Measurements from ENCODE around the gene HMG20A. TPM values are rescaled to one million over a fixed set of nuclear protein-coding genes. Genes with fewer than 3 reads are reported as not detected.

HMG20A gene
- total RNA-seq, 2 donors from 2014 or later = 30.9 to 34.7 TPM

DNA sequence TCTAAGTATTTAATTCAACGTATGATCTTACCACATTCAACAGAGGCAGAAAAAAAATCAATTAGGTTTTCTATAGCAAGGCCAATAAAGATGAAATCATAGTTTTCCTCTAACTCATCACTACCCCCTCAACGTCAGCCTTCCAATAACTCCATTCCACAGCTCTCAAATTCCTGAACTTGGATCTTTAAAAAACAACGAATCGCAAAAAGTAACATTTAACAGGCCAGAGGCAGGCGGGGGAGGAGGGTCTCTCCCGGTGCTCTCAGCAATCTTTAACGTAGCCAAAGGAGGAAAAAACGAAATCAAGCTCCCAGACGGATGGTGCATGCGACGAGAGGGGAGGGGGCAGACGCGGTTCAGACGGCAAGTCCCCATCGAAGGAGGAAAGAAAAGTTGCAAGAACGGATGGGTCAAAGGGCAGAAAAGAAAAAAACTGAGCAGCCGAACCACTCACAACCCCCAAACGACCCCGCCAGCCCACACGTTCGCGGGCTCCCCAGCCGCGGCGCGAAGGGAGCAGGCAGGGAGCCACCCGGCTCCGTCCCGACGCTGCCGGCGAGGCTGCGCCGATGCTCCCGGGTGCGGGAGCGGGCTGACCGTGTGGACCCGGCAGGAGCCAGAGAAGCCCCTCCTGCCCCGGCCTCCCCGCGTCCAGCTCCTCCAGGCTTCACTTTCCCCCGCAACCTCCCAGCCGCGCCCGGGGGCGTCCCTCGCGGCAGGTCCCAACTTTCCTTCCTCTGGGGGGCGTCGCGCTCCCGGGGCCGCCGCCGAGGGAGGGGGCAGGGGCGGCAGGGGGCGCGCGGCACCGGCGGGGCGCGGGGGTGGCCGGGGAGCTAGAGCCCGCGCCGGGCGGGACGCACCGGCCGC, 1.5 kb upstream of the HMG20A start:
- peak overlapping the region; percentile 95 to 98 for H3K27ac ChIP-seq
- no peaks in the 10 kb centered on the region for H3K27me3 ChIP-seq
- no peaks in the 10 kb centered on the region for H3K36me3 ChIP-seq
- H3K4me1 ChIP-seq = peaks cover 0 to 62% of the 10 kb centered on the region in 2 donors
- DNase-seq (ENCODE audit: low spot score) = no peak
- peak overlapping the region; percentile 78 to 96 for H3K4me3 ChIP-seq
- TF ChIP-seq, protein P1, sequence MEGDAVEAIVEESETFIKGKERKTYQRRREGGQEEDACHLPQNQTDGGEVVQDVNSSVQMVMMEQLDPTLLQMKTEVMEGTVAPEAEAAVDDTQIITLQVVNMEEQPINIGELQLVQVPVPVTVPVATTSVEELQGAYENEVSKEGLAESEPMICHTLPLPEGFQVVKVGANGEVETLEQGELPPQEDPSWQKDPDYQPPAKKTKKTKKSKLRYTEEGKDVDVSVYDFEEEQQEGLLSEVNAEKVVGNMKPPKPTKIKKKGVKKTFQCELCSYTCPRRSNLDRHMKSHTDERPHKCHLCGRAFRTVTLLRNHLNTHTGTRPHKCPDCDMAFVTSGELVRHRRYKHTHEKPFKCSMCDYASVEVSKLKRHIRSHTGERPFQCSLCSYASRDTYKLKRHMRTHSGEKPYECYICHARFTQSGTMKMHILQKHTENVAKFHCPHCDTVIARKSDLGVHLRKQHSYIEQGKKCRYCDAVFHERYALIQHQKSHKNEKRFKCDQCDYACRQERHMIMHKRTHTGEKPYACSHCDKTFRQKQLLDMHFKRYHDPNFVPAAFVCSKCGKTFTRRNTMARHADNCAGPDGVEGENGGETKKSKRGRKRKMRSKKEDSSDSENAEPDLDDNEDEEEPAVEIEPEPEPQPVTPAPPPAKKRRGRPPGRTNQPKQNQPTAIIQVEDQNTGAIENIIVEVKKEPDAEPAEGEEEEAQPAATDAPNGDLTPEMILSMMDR (IDR thresholded peaks at IDR 0.05) = peak; percentile 26 to 63
- no peaks in the 10 kb centered on the region for H3K9me3 ChIP-seq

DNA sequence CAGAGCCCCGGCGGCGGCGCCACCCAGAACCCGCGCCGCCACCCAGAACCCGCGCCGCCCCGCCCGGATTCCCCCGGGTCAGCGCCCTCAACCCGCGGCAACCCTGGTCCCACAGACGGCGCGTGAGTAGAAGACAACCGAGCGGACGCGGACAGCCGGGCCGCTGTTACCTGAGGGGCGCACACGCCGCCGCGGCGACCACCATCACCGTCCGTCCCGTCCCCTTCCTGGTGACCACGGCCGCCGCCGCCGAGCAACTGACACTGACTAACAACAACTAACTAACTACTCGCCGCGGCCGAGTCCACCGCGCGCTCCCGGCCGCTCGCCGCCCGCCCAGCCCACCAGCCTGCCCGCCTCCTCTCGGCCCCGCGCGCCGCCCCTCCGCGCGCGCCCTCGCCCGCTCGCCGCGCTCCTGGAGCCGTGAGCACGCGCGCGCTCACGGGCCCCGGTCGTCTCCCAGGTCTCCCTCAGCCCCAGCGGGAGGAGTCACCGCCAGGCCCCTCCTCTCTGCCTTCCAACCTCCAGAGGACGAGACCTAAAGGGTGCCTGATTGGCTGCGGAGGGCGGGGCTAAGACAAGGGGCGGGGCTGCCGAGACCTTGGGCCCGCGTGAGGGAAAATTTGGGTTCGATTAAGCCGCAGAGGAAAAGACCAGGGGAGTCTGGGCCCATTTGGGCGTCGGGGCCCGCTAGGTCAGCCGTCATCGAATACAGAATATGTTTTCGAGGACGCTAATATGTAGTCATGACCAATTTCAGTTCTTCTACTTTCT, 665 bp upstream of the HMG20A start, which contains the start of gene PEAK1:
Gene PEAK1, minus strand, starts transcription at position 269 of the 774 bp plus-strand sequence. CDS start 238,178 bp downstream, outside the sequence.
- H3K27ac ChIP-seq = peak within 1 kb of the TSS; percentile 95 to 98
- peak within 1 kb of the TSS; percentile 78 to 96 for H3K4me3 ChIP-seq
- H3K9me3 ChIP-seq = no peaks in the 10 kb centered on the region
- DNase-seq (ENCODE audit: low spot score) = peak; percentile 97
- TF ChIP-seq, protein P1 (IDR thresholded peaks at IDR 0.05) = no peak
- H3K27me3 ChIP-seq = no peaks in the 10 kb centered on the region
- H3K36me3 ChIP-seq = no peaks in the 10 kb centered on the region
- H3K4me1 ChIP-seq = peaks cover 0 to 57% of the 10 kb centered on the region in 2 donors

DNA sequence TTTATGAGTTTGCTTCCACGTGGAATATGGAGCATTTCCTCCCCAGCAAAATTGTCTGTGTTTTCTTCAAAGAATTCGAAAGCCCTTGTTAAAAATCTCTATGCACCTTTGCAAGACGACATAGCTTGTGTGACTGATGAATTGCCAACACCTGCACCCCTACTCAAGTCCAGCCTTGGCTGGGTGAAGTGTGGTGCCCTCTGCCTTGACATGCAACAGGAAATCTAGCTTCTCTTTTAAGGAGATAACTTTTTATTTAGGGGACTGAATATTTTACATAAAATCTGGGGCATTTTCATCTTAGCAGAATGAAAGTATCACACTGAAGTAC, 647 bp downstream of the HMG20A start:
- H3K4me1 ChIP-seq = peaks cover 0 to 50% of the 10 kb centered on the region in 2 donors
- H3K9me3 ChIP-seq = no peaks in the 10 kb centered on the region
- TF ChIP-seq, protein P1 (IDR thresholded peaks at IDR 0.05) = no peak
- H3K27ac ChIP-seq = peak overlapping the region; percentile 95 to 98
- no peaks in the 10 kb centered on the region for H3K36me3 ChIP-seq
- no peak for DNase-seq (ENCODE audit: low spot score)
- H3K27me3 ChIP-seq = no peaks in the 10 kb centered on the region
- peak overlapping the region; percentile 78 to 96 for H3K4me3 ChIP-seq

DNA sequence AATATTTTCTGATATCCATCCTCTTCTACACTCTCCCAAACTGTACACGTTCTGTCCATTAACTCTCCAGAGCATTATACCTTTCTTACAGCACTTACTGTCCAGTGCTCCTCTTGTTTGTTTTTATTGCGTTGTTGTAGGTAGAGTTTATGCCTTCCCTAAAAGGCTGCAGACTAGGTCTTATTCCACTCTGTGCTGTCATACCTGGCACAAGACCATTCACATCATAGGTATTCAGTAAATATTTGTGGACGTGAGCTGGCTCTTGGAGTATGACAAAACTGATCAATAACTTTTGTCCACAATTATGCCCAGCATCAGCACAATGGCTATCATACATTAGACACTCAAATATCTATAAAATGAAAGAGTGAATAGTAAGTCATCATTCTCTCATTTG, 4.4 kb downstream of the HMG20A start:
- TF ChIP-seq, protein P1 (IDR thresholded peaks at IDR 0.05) = no peak
- no peak for DNase-seq (ENCODE audit: low spot score)
- Histone ChIP-seq H3K4me1 (peaks cover 0 to 31% of the 10 kb centered on the region in 2 donors), H3K27ac (no peak overlapping the region), H3K36me3 (no peaks in the 10 kb centered on the region), H3K4me3 (no peak overlapping the region), H3K9me3 (no peaks in the 10 kb centered on the region), H3K27me3 (no peaks in the 10 kb centered on the region)

DNA sequence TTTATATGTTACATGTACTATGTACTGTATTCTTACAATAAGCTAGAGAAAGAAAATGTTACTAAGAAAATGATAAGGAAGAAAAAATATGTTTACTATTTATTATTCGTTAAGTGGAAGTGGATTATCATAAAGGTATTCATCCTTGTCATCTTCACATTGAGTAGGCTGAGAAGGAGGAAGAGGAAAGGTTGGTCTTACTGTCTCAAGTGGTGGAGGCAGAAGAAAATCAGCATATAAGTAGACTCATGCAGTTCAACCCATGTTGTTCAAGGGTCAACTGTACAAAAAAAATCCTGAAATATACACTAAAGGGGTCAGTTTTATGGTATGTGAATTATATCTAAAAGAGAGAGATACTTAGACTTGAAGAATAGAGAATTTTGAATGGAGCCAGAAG, 5.7 kb downstream of the HMG20A start:
- no peak overlapping the region for H3K4me3 ChIP-seq
- no peaks in the 10 kb centered on the region for H3K27me3 ChIP-seq
- H3K36me3 ChIP-seq = no peaks in the 10 kb centered on the region
- peaks cover 0 to 29% of the 10 kb centered on the region in 2 donors for H3K4me1 ChIP-seq
- no peak for DNase-seq (ENCODE audit: low spot score)
- H3K9me3 ChIP-seq = no peaks in the 10 kb centered on the region
- TF ChIP-seq, protein P1 (IDR thresholded peaks at IDR 0.05) = no peak
- no peak overlapping the region for H3K27ac ChIP-seq
